ENCODE results near the gene CARD18. TPM values are rescaled to one million over a fixed set of nuclear protein-coding genes. Genes with fewer than 3 reads are reported as not detected.
"Not testable (repeated sequence)": the region's sequence is repeated elsewhere in the genome, so short reads cannot be mapped to it uniquely, and the experiment has no call there.

Gene CARD18
- total RNA-seq, 1 experiment from 2014 or later: not detected

DNA sequence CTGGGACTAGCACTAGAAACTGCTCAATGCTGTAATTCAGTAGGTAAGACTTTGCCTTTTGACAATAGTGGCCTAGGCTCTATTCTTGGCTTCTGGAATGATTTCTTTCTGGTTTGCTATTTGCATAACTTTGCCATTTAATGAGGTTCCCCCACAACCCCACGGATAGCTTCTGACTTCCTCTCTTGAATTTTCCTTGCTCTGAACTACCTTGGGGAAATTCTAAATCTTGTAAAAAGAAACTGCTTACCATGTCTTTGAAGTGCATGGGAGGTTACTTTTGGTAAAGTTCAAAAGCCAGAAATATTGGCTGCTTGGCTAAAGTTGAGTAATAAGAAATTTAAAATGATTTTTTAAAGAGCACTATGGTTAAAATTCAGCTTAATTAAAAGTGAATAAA lies 35.3 kb downstream of the CARD18 start:
- ATAC-seq (no peak), DNase-seq (no peak)
- no peaks in the 10 kb centered on the region for H3F3A ChIP-seq (ENCODE audit: low read length, unreplicated experiment)
- no peak overlapping the region for H3K9ac ChIP-seq (ENCODE audit: low read length)
- H3K79me2 ChIP-seq (ENCODE audit: low read length): no peaks in the 10 kb centered on the region
- no peaks in the 10 kb centered on the region for H3K27me3 ChIP-seq (ENCODE audit: low read length)
- no TSS peak for BruUV-seq (replicated peaks)
- ChIA-PET POLR2A (ENCODE audit: unreplicated experiment) (no interaction called here), CTCF (no interaction called here)
- no peak overlapping the region for H3K27ac ChIP-seq (ENCODE audit: low read length)
- intact Hi-C loops (cut with micrococcal nuclease): no loop called here
- no peaks in the 10 kb centered on the region for H3K36me3 ChIP-seq (ENCODE audit: low read depth, low read length)
- H3K4me2 ChIP-seq (ENCODE audit: low read length): no peak overlapping the region
- H2AFZ ChIP-seq (ENCODE audit: low read length): no peak overlapping the region
- H4K20me1 ChIP-seq (ENCODE audit: low read length): no peaks in the 10 kb centered on the region
- no peaks in the 10 kb centered on the region for H3K9me2 ChIP-seq (replicated peaks; ENCODE audit: low read length)
- H3K9me3 ChIP-seq (ENCODE audit: low read length): no peaks in the 10 kb centered on the region
- TF ChIP-seq EZH2phosphoT487 (IDR thresholded peaks at IDR 0.05; ENCODE audit: borderline replicate concordance, low read length) (no peak), EZH2 (IDR thresholded peaks at IDR 0.05; ENCODE audit: low read length, unreplicated experiment) (no peak)
- no peak overlapping the region for H3K4me3 ChIP-seq (ENCODE audit: low read length)
- peaks cover 24% of the 10 kb centered on the region for H3K4me1 ChIP-seq (ENCODE audit: insufficient read depth, low read length)

DNA sequence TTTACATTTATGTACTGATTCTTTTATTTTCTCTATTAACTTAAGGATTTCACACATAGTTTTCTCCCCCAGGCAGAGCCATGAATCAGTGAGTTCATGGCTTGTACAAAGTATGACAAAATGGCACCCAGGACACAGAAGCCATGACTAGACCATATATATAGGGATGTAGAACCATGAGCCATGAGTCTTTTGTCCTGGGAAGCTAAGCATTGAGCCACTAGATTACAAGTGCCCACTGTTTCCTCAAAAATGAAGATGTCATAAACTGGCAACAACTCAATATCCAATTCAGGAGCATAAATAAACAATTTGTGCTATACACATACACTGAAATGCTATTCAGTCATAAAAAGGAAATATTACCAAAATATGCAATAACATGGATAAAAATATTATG lies 36.2 kb downstream of the CARD18 start:
- Histone ChIP-seq H3K9me2 (replicated peaks; ENCODE audit: low read length) (no peaks in the 10 kb centered on the region), H4K20me1 (ENCODE audit: low read length) (no peaks in the 10 kb centered on the region), H3K9me3 (ENCODE audit: low read length) (no peaks in the 10 kb centered on the region), H3K27me3 (ENCODE audit: low read length) (no peaks in the 10 kb centered on the region), H3K4me3 (ENCODE audit: low read length) (no peak overlapping the region), H3K36me3 (ENCODE audit: low read depth, low read length) (no peaks in the 10 kb centered on the region), H3K9ac (ENCODE audit: low read length) (no peak overlapping the region), H2AFZ (ENCODE audit: low read length) (no peak overlapping the region), H3K27ac (ENCODE audit: low read length) (no peak overlapping the region), H3F3A (ENCODE audit: low read length, unreplicated experiment) (no peaks in the 10 kb centered on the region), H3K79me2 (ENCODE audit: low read length) (no peaks in the 10 kb centered on the region), H3K4me2 (ENCODE audit: low read length) (no peak overlapping the region), H3K4me1 (ENCODE audit: insufficient read depth, low read length) (peaks cover 17% of the 10 kb centered on the region)
- intact Hi-C loops (cut with micrococcal nuclease): no loop called here
- DNase-seq (no peak), ATAC-seq (no peak)
- CTCF ChIA-PET: no interaction called here
- BruUV-seq (replicated peaks): no TSS peak
- POLR2A ChIA-PET (ENCODE audit: unreplicated experiment): no interaction called here
- TF ChIP-seq EZH2phosphoT487 (IDR thresholded peaks at IDR 0.05; ENCODE audit: borderline replicate concordance, low read length): no peak
- TF ChIP-seq, protein P1, sequence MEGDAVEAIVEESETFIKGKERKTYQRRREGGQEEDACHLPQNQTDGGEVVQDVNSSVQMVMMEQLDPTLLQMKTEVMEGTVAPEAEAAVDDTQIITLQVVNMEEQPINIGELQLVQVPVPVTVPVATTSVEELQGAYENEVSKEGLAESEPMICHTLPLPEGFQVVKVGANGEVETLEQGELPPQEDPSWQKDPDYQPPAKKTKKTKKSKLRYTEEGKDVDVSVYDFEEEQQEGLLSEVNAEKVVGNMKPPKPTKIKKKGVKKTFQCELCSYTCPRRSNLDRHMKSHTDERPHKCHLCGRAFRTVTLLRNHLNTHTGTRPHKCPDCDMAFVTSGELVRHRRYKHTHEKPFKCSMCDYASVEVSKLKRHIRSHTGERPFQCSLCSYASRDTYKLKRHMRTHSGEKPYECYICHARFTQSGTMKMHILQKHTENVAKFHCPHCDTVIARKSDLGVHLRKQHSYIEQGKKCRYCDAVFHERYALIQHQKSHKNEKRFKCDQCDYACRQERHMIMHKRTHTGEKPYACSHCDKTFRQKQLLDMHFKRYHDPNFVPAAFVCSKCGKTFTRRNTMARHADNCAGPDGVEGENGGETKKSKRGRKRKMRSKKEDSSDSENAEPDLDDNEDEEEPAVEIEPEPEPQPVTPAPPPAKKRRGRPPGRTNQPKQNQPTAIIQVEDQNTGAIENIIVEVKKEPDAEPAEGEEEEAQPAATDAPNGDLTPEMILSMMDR (conservative IDR thresholded peaks at IDR 0.05; ENCODE audit: low read depth, low read length): no peak
- no peak for TF ChIP-seq EZH2 (IDR thresholded peaks at IDR 0.05; ENCODE audit: low read length, unreplicated experiment)

DNA sequence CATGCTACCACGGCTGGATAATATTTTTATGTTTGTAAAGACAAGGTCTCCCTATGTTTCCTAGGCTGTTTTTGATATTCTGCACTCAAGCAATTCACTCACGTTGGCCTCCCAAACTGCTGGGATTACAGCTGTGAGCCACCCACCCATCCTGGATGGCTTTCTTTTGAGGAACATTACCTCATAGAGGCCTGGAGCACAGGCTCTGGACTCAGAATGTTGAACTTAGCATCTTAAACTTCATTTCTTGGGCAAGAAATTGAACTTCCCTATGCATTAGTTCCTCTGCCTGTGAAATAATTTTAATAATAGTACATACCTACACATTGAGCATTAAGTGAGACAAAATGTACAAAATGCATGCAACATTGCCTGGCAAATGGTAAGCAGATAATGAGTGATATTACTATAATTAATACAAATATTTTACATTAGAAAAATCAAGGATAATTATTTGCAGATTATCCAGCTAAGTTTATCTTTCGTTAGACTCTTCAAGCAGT lies 37.4 kb downstream of the CARD18 start:
- intact Hi-C loops (cut with micrococcal nuclease); H3K4me3 ChIP-seq (ENCODE audit: low read length); BruUV-seq (replicated peaks); H3K27me3 ChIP-seq (ENCODE audit: low read length); H3K9ac ChIP-seq (ENCODE audit: low read length); H3K9me3 ChIP-seq (ENCODE audit: low read length); H4K20me1 ChIP-seq (ENCODE audit: low read length); POLR2A ChIA-PET (ENCODE audit: unreplicated experiment); H3K79me2 ChIP-seq (ENCODE audit: low read length); H3K4me2 ChIP-seq (ENCODE audit: low read length); H3K9me2 ChIP-seq (replicated peaks; ENCODE audit: low read length); H3K36me3 ChIP-seq (ENCODE audit: low read depth, low read length); ATAC-seq; DNase-seq; H2AFZ ChIP-seq (ENCODE audit: low read length); CTCF ChIA-PET; H3K27ac ChIP-seq (ENCODE audit: low read length); H3F3A ChIP-seq (ENCODE audit: low read length, unreplicated experiment): not testable (repeated sequence)
- peaks cover 11% of the 10 kb centered on the region for H3K4me1 ChIP-seq (ENCODE audit: insufficient read depth, low read length)

DNA sequence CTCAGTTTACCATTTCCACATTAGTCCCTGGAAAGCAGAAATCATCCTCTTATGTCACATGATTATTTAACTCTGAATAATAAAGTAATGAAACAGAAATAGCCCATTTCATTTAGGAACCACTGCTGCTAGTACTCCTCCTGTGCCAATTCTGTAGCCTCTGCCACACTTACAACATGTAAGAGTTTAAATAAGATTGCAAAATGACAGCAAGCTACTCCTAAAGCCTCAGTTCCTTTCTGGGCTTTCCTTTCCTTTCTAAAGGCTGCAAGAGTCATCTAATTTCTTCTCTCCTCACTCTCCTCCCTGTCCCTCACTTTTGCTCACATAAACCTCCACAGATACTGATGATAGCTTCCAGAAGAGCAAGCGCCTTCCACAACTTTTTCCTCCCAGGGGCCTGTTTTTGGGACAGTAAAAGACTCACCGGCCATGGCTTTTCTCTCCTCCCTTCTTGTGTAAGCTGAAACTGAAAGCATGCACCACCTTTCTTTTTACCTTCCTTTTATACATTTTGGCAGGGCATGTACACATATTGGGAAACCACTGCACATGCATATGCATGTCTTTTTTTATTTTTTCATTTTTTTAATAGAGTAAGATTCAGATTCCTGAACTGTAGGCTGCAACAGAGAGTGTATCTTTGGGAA lies 38.5 kb downstream of the CARD18 start:
- no peak for DNase-seq

More for the DNA sequence above, 38.5 kb downstream of the CARD18 start:
- Histone ChIP-seq H3K9me2 (replicated peaks; ENCODE audit: low read length) (no peaks in the 10 kb centered on the region), H3K27me3 (ENCODE audit: low read length) (no peaks in the 10 kb centered on the region), H3K4me1 (ENCODE audit: insufficient read depth, low read length) (peaks cover 11% of the 10 kb centered on the region), H3K9ac (ENCODE audit: low read length) (no peak overlapping the region), H3K27ac (ENCODE audit: low read length) (no peak overlapping the region), H4K20me1 (ENCODE audit: low read length) (no peaks in the 10 kb centered on the region), H3K9me3 (ENCODE audit: low read length) (no peaks in the 10 kb centered on the region), H2AFZ (ENCODE audit: low read length) (no peak overlapping the region), H3F3A (ENCODE audit: low read length, unreplicated experiment) (no peaks in the 10 kb centered on the region), H3K36me3 (ENCODE audit: low read depth, low read length) (no peaks in the 10 kb centered on the region), H3K4me3 (ENCODE audit: low read length) (no peak overlapping the region), H3K4me2 (ENCODE audit: low read length) (no peak overlapping the region), H3K79me2 (ENCODE audit: low read length) (no peaks in the 10 kb centered on the region)
- intact Hi-C loops (cut with micrococcal nuclease): no loop called here
- ATAC-seq: no peak
- BruUV-seq (replicated peaks): no TSS peak
- POLR2A ChIA-PET (ENCODE audit: unreplicated experiment): no interaction called here
- CTCF ChIA-PET: no interaction called here
- TF ChIP-seq EZH2phosphoT487 (IDR thresholded peaks at IDR 0.05; ENCODE audit: borderline replicate concordance, low read length): no peak
- no peak for TF ChIP-seq EZH2 (IDR thresholded peaks at IDR 0.05; ENCODE audit: low read length, unreplicated experiment)
- TF ChIP-seq, protein P1 (conservative IDR thresholded peaks at IDR 0.05; ENCODE audit: low read depth, low read length): no peak

All from PC-3 (cell line).